ENCODE results near the gene EEPD1.
"Not testable (repeated sequence)": the region's sequence is repeated elsewhere in the genome, so short reads cannot be mapped to it uniquely, and the experiment has no call there.

The EEPD1 gene

DNA sequence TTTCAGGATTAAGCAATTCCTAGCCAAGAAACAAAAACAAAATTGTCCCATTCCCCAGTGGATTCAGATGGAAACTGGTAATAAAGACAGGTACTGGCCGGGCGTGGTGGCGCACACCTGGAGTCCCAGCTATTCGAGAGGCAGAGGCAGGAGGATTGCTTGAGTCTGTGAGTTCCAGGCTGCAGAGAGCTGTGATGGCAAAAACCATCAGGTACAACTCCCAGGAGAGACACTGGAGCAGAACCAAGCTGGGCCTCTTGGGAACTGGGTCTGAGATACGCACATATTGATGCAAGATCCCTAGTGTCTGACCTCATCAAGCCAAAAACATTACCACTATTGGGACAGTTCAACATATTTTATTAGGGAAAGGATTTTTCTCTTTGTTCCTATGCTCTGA, 152.6 kb downstream of the EEPD1 start:
- DNase-seq = no peak

- DNase-seq = no peak
These were observed 153.2 kb downstream of the EEPD1 start for GRCh38 chr7:36306222-36306621.

GRCh38 chr7:36306722-36307121, 153.7 kb downstream of the EEPD1 start:
- DNase-seq = no peak

- no peak for DNase-seq
These were observed 155.0 kb downstream of the EEPD1 start for GRCh38 chr7:36308031-36308430.

DNA sequence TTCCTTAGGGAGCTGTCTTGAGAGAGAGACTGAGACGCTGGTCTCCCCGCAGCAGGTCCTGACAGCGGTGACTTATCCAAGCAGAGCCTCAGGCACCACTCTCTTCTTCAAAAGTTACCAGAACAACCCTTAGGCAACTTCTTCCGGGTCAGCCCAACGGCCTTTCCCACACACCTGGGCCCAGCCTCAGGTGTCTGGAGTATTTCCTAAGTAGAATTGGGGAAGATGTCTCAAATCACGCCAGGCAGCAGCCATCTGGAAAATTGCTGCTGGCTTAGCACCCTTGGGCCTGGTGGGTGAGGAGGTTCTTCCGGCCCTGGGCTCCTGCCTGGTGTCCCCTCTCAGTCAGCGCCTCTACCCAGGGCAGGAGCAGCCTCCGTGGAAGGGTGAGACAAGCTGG, 156.2 kb downstream of the EEPD1 start:
- DNase-seq = no peak

GRCh38 chr7:36309716-36310115, 156.7 kb downstream of the EEPD1 start:
- DNase-seq = no peak

DNA sequence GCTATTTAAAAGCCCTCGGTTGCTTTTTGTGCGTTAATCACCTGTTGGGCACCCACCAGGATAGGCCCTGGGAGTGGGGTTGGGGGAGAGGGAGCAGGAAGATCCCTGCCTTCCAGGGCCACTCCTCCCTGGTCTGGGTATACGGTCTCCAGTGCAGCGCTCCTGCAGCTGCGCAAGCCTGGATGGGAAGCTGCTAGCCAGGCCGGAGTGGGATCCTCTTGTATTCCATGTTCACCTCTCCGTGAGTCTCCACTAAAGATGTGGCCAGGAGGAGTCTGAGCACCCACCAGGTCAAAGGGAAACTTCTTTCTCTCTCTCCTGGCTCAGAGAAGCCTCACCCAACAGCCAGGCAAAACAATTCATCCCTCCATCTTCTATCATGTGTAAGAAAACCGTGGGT, 157.8 kb downstream of the EEPD1 start:
- DNase-seq = no peak

DNA sequence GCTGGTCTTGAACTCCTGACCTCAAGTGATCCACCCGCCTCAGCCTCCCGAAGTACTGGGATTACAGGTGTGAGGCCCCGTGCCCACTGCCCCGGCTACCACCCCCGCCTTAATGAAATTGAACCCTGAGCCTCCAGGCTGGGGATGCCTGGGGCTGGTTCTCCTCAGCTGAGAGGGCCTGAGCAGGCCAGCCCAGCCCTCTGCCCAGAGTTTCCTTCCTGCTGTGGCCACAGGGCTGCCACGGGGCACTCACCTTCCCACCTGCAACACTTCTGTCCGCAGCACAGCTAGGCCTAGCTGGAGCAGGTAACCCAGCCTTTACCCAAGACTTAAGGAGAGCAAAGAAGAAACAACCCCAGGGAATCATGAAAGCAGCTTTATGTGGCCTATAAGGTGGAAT, 158.5 kb downstream of the EEPD1 start:
- no peak for DNase-seq

GRCh38 chr7:36312064-36312914, 159.2 kb downstream of the EEPD1 start:
- no peak for DNase-seq

DNA sequence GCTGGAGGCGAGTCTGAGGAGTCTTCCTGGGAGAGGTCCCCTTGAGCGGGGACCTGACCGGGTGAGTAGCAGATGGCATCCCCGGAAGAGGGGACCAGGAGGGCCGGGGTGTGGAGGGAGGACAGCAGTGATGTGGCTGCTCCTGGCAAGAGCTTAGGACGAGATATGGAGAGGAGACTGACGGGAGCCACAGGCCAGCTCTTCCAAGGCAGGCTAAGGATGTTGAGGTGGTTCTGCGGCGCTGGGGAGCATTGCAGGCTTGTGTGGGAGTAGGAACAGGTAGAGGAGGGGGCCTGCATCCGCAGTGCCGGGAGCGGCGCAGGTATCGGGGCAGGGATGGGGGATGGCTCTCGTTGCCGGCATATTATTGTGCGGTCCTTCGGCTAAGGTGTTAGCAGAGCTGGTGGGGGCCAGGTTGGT, 159.9 kb downstream of the EEPD1 start:
- DNase-seq = no peak

DNA sequence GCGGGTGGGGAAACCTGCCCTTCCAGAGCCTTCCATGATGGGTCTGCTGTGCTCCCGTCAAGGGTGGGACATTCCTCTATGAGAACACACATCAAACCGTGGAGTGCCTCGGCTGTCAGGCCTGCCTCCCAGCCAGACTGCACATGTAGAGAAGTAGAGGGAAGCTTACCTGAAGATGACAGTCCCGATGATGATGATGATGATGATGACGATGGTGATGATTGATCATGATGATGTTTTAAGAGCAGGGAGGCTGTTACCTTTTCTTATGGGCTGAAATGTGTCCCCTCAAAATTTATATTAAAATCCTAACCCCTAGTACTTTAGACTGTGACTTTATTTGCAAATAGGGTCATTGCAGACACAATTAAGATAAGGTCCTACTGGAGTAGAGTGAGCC, 160.6 kb downstream of the EEPD1 start:
- DNase-seq = no peak

DNA sequence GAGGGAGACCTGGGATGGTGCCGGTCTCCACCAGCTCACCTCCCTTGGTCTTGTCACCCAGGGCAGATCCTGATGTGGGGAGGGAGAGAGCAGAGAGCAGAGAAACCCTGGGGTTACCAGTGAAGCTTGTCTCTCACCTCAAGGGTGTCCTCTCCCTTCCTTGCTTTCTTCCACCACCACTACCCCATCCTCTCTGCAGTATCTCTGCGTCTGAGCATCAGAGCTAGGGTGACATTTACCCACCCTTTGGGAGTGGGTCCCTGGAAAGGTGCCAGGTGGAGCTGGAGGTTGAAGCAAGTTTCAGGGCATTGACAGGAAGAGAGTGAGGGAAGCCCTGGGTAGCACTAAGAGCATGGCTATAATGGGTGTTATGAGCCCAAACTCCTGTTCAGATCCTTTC, 161.4 kb downstream of the EEPD1 start:
- DNase-seq = no peak

DNA sequence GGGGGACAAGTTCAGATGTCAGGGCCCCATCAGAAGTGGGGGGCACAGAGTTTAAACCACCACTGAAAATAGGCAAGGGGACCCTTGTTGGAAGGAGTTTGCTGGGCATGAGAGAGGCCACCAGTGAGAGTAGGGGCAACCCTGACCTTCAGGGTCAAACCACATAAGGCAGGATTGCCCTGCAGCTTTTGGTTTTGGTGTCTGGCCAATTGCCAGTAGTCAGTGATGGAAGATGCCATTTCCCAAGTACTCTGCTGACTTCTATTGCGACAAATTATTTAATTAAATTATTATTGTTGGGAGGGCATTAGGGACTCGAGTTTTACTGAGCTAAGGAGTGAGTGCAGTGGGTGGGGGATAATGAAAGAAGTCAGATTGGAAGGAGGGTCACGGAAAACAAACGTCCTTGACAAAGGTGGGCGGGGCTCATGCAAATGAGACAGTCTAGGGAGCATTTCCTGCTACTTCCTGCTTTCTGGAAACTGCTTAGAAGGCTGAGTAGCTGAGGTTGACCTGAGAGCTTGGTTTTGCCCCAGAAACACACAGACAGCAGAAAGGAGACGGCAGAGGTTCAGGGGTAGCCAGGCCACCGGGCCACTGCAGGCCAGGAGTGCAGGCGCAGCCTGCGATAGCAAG, 162.4 kb downstream of the EEPD1 start:
- DNase-seq = no peak

- DNase-seq = no peak
These were observed 163.3 kb downstream of the EEPD1 start for GRCh38 chr7:36316319-36316718.

DNA sequence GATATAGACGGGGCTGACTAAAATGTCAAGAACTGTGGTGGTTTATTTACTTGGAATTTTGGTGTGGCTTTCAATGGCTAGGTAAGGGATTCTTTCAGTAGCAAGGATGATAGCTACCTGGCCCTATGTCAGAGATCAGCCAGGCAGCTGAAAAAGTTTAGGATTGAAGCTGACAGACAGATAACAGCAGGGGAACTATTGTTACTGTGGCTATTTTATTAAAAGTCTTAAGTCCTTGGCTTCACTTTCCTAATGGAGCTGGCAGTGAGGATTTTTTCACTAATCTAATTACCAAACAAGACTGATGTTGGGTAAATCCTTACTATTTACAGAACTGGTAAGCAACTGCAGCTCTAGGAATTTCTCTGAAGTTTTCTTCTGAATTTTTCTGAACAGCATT, 164.2 kb downstream of the EEPD1 start:
- no peak for DNase-seq

GRCh38 chr7:36318116-36318515, 165.1 kb downstream of the EEPD1 start:
- DNase-seq = no peak

DNA sequence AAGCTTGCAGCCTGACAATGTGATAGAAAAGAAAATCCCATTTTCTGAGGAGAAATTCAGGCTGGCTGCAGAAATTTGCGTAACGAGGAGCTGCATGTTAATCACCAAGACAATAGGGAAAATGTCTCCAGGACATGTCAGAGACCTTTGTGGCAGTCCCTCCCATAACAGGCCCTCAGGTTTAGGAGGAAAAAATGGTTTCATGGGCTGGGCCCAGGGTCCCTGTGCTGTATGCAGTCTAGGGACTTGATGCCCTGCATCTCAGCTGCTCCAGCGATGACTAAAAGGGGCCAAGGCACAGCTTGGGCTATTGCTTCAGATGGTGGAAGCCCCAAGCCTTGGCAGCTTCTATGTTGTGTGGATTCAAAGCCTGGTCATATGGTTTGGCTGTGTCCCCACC, 168.2 kb downstream of the EEPD1 start:
- DNase-seq = not testable (repeated sequence)

DNA sequence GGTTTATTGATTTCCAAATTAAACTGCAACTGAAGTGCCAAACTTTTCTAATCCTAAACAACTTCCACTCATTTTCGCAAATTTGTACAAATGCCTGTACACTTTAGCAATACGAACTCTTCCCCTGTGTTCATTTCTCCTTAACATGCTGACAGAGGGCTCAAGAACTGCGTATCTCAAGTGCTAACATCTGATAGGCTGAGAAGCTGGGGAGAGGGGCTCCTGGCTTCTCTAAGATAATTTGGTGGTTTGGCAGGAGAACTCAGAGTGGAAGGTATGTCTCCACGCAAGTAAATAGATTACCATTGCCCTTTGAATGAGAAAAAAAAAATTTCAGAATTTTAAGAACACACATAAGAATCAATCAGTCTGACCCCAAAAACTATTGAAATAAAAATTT, 183.3 kb downstream of the EEPD1 start:
- no peak for DNase-seq

DNA sequence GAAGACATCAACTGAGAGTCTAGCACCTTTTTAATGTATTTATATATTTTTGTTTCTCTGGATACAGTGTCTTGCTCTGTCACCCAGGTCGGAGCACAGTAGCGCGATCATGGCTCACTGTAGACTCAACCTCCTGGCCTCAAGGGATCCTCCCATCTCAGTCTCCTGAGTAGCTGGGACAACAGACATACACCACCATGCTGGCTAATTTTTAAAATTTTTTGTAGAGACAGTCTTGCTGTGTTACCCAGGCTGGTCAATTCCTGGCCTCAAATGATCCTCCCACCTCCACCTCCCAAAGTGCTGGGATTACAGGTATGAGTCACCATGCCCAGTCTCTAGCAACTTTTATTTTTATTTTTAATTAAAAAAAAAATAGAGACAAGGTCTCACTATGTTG, 185.2 kb downstream of the EEPD1 start:
- DNase-seq = no peak

- DNase-seq = no peak
These were observed 190.5 kb downstream of the EEPD1 start for GRCh38 chr7:36343548-36343947.

- DNase-seq = no peak
These were observed 191.6 kb downstream of the EEPD1 start for GRCh38 chr7:36344622-36345021.

GRCh38 chr7:36346260-36346831, 193.3 kb downstream of the EEPD1 start:
- DNase-seq = no peak

DNA sequence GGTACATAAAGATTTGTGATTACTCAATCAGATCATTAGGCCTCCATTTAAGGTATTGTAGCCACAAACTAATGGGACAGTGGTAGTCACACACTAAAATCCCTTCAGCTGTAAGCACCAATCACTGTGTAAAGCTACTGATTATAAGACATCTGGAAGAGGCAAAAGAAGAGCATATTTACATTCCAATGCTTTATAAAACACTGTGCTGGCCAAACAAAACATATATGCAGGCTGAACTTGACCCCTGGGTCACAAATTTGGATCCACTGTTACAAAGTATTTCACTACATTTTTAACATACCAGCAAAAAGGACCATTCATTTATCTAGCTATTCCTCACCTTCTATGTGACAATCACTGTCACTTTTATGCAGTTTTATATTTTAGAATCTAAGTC, 195.2 kb downstream of the EEPD1 start:
- no peak for DNase-seq

GRCh38 chr7:36348771-36349170, 195.7 kb downstream of the EEPD1 start:
- DNase-seq = no peak

All from NCI-H510A (cell line).